Stimulated activated CD4-positive, alpha-beta T cell treated with anti-CD3 and anti-CD28 coated beads, Interleukin-4, amount 100 ng/mL, for 1 hour (primary cell): ENCODE data around the gene GLIS1.

ENCODE experiments used
- DNase-seq: peaks from one replicate; pipeline ENCODE4 v3.0.0-alpha.2; 2020

The GLIS1 gene

GRCh38 chr1:53589043-53589887, 149.7 kb downstream of the GLIS1 start:
- no peak for DNase-seq

- DNase-seq: no peak
Measured at GRCh38 chr1:53588053-53588779, 150.7 kb downstream of the GLIS1 start.

GRCh38 chr1:53587252-53587988, 151.5 kb downstream of the GLIS1 start:
- no peak for DNase-seq

DNA sequence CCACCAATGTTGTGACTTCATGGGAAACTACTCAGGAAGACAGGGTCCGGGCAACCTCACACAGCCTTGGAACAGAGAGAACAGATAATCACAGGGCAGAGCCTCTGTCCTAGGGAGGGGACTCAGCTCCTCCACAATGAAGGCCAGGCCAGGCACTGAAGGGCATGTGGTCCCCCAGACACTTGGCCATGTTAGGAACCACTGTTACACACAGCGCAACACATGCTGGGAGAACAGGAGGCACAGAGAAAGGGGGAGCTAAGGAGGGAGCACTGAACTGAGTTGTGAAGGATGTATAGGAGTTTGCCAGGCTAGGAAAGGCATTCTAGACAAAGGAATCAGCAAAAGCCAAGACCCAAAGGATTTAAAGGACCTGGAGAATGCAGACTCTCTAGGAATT, 152.2 kb downstream of the GLIS1 start:
- no peak for DNase-seq

- no peak for DNase-seq
Measured at GRCh38 chr1:53585565-53585964, 153.4 kb downstream of the GLIS1 start.

- DNase-seq: no peak
Measured at GRCh38 chr1:53585129-53585528, 153.8 kb downstream of the GLIS1 start.

DNA sequence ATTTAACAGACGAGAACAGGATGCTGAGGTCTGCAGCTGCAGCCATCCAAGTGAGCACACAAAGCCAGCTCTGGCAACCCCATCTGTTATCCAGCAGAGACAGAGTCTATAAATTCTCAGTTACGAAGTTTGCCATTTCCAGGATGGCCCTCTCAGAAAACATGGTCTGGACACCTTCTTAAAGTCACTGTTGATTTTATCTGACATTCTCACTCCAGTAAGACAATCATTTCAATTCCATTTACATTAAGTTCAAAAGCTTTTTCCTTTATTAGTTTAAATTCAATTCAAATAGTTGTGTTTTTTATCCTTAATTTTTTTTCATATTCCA, 154.2 kb downstream of the GLIS1 start:
- no peak for DNase-seq

DNA sequence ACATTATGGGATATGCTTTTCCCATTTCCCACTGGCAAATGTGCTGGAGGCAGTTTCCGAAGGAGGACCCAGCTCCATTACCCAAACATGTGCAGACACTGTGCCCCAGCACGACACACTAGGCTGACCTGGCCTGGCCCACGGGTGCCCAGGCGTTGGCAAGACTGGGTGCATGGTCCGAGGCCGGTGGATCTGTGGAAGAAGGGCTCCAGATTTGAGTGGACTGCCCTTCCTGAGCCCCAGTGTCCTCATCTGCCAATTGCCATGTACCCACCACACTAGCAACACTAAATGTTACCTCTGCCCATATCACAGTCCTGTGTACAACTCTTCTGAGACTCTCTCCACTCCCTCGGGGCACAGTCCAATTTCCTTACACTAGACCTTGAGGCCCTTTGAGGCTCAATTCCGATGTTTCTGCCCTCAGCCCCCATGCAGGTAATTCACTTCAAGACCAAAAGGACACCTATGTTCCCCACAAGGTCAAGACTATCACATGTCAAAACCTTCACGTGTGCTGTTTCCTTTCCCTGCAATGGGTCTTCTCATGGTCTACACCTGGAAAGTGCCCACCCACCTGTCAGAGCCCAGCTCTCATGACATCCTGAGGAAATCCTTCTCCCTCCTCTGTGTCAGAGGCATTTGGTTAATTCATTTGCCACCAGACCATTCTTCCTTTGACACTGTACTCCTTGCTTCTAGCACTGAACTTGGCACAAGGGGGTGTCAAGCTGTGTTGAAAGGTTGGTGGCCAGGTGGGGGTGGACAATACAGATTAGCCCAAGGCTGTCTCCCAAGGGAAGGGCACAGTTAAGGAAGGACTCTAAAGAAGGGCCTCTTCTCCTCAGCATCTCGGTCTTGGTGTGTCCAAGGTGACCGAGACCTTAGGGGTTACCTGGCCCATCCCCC, 154.8 kb downstream of the GLIS1 start:
- DNase-seq: no peak

DNA sequence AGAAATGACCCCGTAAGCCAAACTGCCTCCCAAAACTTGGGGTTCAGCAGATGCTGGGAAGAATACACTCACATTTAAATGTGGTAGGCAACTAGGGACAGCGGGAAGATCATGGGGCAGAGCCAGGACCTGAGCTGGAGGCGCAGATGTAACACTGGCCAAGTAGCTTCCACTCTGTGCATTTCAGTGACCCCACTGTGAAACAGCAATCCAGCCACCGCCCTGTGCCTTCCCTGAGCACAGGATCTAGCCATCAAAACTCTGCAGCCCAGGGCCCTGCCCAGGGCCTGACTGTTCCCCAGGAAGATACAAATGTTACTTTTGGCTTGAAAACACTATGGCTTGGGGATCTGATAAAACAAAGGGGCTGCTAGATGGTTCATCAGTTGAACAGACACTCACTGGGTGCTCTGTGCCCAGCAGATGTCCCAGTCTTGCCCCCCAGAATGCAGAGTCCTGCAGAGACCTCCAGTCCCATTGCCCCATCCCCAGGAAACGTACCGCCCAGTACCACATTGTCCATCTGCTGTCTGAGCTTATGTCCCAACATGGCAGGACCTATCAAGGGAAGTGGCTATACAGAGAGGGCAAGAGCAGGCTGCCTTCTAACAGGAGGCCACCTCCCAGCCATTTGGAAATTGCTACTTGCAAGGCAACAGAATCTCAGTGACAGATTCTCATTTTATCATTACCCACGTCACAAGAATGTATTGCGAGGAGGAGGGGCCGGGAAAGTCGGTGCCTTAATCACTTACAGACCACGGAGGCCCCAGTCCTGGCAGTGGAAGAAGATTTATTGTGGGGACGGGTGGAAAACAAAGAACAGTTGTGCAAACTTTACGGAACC, 155.7 kb downstream of the GLIS1 start:
- DNase-seq: no peak

DNA sequence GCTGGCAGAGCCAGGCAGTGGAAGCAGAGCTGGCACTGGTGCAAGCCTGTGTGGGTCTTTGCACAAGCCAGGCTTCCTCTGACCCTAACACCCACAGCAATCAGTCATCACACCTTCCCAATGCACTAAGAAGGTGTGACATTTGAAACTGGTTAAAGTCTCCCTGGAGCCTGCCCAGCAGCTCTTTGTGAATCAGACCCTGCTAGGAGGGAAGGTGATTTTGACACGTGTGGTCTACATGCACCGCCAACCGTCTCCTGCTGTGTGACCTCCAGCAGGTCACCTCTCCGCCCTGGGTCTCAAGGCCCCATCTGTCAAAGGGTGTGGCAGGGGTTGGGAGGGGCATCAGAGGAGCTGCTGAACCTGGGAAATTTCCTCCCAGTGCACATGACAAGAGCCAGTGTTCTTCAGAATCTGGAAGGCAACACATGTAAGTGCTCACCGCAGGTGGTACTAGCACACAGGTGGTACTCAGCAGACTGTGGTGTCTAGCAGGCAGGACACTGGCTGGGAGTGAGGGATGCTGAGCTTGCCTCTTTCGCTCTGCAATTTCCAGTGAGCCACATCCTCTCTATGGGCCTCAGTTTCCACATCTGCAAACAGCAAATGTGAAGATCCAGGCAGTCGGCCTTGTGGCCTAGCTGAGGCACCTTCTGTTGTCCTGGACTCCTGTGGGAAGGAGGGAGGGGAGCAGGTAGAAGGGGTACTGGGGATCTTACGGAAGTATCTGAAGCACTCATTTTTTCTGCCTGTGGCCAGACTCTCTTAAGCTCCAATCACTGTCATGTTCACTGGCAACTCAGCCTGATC, 156.5 kb downstream of the GLIS1 start:
- no peak for DNase-seq

DNA sequence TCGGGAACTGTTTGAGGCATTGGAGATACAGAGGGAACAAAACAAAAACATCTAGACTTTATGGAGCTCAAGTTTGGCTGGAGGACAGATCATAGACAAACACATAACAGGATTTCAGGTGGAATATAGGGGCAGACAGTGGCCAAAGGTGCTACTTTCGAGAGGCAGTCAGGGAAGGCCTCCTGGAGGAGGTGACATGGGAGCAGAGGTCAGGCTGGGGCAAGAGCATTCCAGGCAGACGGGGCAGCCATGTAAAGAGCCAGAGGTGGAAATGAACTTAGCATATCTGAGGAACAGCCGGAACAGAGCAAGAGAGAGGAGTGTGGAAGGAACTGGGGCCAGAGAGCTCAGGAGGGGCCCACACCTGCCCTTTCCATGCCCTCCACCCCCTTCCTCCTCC, 157.5 kb downstream of the GLIS1 start:
- no peak for DNase-seq

DNA sequence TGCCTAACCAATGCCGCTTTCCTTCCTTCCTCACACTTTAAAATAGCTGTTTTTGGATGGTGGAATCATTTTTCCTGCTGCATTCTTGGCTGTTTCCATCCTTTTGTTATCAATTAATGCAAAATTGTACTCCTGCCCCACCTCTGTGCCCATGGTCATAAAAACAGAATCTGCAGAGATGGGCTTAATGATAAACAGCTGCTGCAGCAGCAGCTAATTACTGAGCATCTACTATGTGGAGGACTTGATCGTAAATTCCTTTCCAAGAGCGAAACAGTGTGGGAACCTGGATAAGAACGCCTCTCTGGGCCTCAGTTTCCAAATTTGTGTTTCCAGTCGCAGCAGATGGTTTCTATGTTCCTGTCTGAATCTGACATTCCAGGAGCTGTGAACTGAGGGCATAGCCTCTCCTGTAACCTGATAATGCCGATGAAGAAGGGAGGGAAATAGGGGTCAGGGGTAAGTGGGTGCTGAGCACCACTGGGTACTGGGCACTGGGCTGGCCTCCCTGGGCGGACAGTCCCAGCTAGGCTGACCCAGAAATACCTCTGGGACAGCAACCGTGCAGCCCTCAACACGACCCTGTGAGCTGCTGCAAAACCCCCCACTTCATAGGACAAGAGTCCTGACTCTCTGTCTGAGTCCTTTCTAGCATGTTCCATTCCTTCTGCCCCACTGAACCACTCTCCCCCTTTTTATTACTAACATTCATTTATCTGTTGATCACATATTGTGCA, 158.1 kb downstream of the GLIS1 start:
- no peak for DNase-seq

GRCh38 chr1:53580009-53580400, 159.0 kb downstream of the GLIS1 start:
- DNase-seq: no peak

GRCh38 chr1:53579221-53580008, 159.5 kb downstream of the GLIS1 start:
- DNase-seq: no peak

DNA sequence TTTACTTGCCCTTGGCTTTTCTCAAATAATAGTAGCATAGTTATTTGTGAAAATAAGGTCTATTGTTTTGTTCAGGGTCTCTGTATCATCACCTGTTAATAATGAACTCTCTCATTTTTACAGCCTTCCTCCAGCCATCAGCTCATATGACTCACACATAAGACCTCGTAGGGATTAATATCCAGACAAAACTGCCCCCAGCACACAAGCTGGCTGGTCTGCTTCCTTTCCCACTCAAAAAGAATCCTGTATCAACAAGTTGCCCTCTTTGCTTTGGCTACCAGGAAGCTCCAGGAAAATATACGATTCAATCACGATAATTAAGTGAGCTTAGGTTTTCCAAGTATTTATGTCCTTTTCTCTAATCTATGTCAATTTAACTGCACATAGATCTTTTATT, 160.6 kb downstream of the GLIS1 start:
- no peak for DNase-seq

- DNase-seq: no peak
Measured at GRCh38 chr1:53577761-53578100, 161.2 kb downstream of the GLIS1 start.

- no peak for DNase-seq
Measured at GRCh38 chr1:53576866-53577760, 161.9 kb downstream of the GLIS1 start.

- no peak for DNase-seq
Measured at GRCh38 chr1:53576381-53576801, 162.6 kb downstream of the GLIS1 start.
